NCI-H460 (cell line): ENCODE measurements around the gene ROR2. TPM values are rescaled to one million over a fixed set of nuclear protein-coding genes. Genes with fewer than 3 reads are reported as not detected.
"Not testable (repeated sequence)": the region's sequence is repeated elsewhere in the genome, so short reads cannot be mapped to it uniquely, and the experiment has no call there.

ENCODE experiments used
- DNase-seq: peaks from one replicate; pipeline ENCODE4 v3.0.0-alpha.2; 2016; ENCODE audit warnings: low read depth; ENCODE audit errors: extremely low read depth
- total RNA-seq: library from RNA; depleted of rRNA; stranded (reverse); fragments of >200 nt; shearing (Covaris generic); gene quantifications from 2 replicates; pipeline ENCODE4 v1.2.3, GENCODE V29; 2014

Gene ROR2
- total RNA-seq, 1 experiment from 2014 or later, result 0.10 TPM

GRCh38 chr9:91807643-91808246 lies 142.3 kb downstream of the ROR2 start:
- DNase-seq, result no peak

GRCh38 chr9:91805031-91805430 lies 145.0 kb downstream of the ROR2 start:
- no peak for DNase-seq

GRCh38 chr9:91803970-91804752 lies 145.9 kb downstream of the ROR2 start:
- no peak for DNase-seq

GRCh38 chr9:91803151-91803940 lies 146.7 kb downstream of the ROR2 start:
- no peak for DNase-seq

GRCh38 chr9:91802391-91802790 lies 147.6 kb downstream of the ROR2 start:
- no peak for DNase-seq

- DNase-seq, result no peak
Measured at GRCh38 chr9:91800473-91801030, 149.5 kb downstream of the ROR2 start.

GRCh38 chr9:91799113-91799744 lies 150.8 kb downstream of the ROR2 start:
- no peak for DNase-seq

GRCh38 chr9:91798273-91799112 lies 151.5 kb downstream of the ROR2 start:
- DNase-seq, result peak; percentile 81

GRCh38 chr9:91797517-91797916 lies 152.5 kb downstream of the ROR2 start:
- DNase-seq, result not testable (repeated sequence)

- peak; percentile 50 for DNase-seq
Measured at GRCh38 chr9:91796516-91796915, 153.5 kb downstream of the ROR2 start.

GRCh38 chr9:91795598-91796241 lies 154.3 kb downstream of the ROR2 start:
- DNase-seq, result no peak

- not testable (repeated sequence) for DNase-seq
Measured at GRCh38 chr9:91793371-91793770, 156.7 kb downstream of the ROR2 start.

GRCh38 chr9:91790917-91791316 lies 159.1 kb downstream of the ROR2 start:
- DNase-seq, result no peak

- no peak for DNase-seq
Measured at GRCh38 chr9:91789941-91790340, 160.1 kb downstream of the ROR2 start.

GRCh38 chr9:91787931-91788330 lies 162.1 kb downstream of the ROR2 start:
- DNase-seq, result no peak

- DNase-seq, result no peak
Measured at GRCh38 chr9:91786132-91786896, 163.7 kb downstream of the ROR2 start.

GRCh38 chr9:91785447-91785842 lies 164.6 kb downstream of the ROR2 start:
- DNase-seq, result no peak

- no peak for DNase-seq
Measured at GRCh38 chr9:91784673-91785446, 165.2 kb downstream of the ROR2 start.
